ENCODE data around the gene KIF18B. TPM values are rescaled to one million over a fixed set of nuclear protein-coding genes. Genes with fewer than 3 reads are reported as not detected.

KIF18B gene
- total RNA-seq: 83.6 and 84.5 TPM in 2 replicates

DNA sequence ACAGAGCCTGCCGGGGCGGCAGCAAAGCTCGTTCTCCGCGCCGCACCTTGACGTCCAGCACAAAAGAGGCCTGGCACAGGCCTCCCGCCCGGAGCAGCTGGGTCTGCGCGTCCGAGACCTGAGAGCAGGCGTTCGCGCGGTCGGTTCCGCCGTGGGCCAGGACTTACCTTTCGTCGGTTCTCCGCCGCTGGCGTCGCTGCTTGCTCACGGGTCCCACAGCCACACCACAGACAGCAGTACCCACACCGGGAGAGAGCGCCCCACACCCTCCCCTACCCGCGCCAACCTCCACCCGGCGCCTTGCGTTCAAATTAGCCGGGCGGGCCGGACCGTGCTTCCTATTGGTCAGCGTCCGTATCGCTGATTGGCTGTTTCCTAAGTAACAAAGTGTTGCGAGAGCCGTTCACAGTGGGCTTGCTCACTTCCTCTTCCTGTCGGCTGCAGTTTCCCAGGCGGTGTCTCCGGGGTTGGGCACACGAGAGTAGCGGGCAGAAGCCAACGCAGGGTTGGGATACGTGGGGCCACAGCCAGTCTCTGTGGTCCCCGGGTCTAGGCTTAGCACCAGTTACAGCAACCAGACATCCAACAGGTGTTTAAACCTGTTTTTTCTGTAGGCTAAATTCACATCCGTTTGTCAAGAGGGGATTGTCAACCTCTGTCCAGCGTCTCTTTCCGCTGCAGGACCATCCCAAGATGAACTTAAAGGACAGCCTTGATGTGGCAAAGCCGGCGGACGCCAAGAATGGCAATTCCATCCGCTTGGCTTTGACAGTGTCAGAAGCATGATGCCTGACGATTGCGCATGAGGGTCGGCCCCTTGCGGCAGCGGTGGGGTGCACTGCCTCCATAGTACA is at the start of gene KIF18B:
TSS of gene KIF18B (minus strand) at position 313 of the 854 bp plus-strand sequence. CDS start 11,429 bp downstream, outside the sequence.
- intact Hi-C loops (cut with micrococcal nuclease): loop anchor here (1.0 to 10.0 kb wide), 3 partner anchors 21 to 187 kb away; partner anchors contain the start of genes ACBD4, C1QL1, NMT1 and PLCD3

DNA sequence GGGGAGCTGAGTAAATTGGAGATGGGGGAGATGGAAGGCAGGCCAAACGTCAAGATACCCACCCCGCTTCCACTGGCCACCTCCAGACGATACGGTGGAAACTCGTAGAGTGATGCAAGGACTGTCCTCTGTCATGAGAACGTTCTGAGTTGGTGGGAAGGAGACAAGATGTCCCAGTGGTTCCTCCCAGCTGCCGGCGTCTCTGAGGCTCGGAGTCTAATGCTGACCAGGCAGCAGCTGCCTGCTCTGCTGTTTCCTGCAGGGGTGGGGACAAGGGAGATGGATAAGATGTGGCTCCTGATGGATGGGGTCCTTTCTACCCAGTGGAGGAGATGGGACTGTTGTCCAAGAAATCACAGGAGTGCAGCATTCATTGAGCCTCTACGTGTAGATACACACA is 48.7 kb upstream of the KIF18B start:
- intact Hi-C loops (cut with micrococcal nuclease): no loop called here

DNA sequence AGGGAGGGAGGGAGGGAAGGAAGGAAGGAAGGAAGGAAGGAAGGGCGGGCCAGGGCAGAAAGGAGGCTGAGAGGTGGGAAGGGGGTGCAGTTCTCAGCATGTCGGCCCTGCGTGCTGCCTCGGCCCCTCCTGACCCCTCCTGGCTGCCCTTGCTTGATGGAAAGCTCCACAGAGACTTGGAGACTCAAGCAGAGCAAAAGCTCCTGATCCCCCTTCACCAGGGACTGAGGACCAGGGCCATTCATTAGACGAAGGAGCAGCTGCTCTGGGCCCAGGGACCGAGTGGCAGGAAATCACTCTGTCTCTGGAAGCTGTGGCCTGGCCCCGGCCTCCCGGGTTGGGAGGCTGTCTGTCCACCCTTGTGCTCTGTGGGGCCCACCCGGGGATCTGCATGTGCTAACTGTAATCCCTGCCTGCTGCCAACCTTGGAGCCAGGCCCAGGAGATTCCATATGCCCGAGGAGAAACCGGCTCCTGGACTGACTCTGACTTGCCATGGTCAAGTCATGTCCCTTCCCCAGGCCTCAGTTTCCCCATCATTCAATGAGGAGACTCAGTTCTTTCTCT is 47.9 kb upstream of the KIF18B start:
- intact Hi-C loops (cut with micrococcal nuclease): no loop called here

DNA sequence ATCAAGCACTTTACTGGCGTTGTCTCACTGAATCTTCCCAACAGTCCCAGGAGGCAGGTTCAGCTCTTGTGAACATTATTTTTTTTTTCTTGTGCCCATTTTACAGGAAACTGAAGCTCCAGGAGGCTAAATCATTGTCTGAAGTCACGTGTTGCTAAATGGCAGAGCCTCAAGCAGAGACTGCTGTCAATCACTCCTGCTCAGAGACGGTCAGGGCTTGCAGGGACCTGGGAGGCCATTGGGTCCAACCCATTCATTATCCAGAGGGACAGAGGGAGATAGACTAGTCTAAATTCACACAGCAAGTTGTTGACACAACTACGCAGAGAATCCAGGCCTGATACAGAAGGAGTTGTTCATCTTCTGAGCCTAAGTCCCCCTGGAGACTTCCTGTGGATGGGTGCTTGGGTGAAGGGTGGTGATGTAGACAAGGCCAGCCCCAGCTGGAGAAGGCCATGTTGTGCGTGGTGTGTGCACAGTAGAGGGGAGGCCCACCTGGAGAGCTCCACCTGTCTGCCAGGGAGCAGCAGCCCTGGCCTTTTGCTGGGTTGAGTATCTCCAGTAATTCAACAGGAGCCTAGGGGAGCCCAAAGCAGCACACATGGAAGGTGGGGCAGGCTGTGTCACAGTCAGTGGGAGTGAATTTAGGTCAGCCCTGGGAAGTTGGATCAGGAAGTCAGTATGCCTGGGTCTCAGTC is 44.8 kb upstream of the KIF18B start:
- intact Hi-C loops (cut with micrococcal nuclease): no loop called here

DNA sequence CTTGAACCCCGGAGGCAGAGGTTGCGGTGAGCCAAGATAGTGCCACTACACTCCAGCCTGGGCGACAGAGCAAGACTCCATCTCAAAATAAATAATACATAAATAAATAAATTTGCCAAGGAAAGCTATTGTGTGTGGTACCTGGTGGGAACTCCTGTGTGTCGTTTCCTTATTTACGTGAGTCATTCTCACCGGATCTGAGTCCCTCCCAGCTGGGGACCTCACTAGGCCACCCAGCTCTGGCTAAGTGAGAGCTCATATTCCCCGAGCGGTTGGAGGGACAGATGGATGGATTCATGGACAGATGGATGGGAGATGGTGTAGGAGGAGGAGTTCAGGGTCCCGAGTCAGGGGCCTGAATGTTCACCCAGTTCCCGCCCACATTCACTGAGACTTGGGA is 43.4 kb upstream of the KIF18B start:
- intact Hi-C loops (cut with micrococcal nuclease): no loop called here

DNA sequence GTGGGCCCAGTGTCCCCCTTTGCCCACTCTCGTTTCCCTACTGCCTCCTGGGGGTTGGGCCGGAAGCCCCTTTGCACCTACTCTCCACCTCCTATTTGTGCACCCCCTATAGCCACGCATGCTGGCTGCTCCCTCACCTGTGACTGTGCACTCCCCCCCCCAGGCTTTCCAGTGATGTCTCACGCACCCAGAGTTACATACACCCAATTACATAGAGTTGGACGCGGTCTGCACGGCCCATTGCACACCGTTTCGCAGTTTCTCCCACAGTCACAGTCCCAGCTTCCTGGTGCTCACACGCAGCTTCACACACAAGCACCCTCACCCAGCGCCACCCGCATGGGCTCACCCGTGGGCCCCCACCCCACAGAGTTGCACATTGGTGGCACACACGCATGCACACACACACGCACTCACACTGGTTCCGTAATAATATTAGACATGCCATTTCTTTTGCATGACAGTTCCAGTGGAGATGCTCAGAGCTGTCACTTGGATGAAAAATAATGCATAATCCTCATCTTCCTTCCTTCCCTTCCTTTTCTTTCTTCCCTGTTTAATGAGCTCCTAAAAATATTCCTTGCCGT is 42.1 kb upstream of the KIF18B start:
- intact Hi-C loops (cut with micrococcal nuclease): no loop called here

DNA sequence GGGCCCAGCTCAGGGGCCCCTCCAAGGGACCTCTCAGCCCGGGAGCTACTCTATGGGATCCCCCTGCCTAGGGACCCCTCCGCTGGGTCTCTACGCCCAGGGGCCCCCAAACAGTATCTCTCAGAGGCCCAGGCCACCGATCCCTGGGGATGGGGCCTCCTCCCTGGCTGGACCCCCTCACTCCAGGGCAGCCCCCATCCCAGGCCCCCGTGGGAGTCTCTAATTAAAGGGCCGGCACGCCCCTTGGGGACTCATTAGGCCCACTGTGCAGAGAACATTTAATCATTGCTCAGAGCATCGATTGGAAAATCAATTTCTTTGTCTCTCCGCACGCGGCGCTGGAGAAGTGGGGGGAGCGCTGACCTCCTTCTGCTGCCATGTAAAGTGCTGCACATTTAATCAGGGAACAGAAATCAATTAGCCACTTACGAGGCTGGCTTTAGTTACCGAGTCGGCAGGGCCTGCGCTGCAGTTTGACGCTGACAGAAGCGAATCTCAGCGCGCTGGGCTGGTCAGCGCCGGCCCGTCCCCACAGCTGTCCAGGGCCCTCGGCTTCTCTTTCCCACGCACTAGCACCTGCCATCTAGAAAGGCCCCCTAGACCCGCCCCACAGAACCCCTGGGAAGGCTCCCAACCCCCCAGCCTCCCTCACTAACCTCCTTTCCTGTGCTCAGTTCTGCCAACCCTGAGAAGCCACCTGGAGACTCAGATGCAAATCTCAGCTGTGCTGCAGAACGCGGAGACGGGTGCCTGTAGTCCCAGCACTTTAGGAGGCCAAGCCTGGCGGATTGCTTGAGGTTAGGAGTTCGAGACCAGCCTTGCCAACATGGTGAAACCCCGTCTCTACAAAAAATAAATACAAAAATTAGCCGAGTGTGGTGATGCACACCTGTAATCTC is 40.7 kb upstream of the KIF18B start:
- intact Hi-C loops (cut with micrococcal nuclease): no loop called here

DNA sequence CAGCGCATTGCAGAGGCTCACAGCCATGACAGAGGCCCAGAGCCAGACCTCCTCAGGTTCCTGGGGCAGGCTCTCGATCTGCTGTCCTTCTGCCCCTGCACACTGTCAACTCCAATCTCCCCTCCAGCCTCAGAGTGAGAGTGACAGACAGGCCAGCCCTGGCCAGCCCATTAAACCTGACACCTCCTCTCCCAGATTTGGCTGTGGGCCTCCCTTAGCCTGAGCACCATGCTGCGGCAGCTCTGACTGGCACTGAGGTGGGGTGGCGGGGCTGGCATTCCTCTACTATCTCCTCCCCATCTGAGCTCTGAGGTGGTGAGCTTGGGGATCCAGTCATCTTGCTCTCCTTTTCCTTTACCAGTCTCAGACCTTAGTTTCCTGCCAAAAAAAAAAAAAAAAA is 36.0 kb upstream of the KIF18B start:
- intact Hi-C loops (cut with micrococcal nuclease): no loop called here

DNA sequence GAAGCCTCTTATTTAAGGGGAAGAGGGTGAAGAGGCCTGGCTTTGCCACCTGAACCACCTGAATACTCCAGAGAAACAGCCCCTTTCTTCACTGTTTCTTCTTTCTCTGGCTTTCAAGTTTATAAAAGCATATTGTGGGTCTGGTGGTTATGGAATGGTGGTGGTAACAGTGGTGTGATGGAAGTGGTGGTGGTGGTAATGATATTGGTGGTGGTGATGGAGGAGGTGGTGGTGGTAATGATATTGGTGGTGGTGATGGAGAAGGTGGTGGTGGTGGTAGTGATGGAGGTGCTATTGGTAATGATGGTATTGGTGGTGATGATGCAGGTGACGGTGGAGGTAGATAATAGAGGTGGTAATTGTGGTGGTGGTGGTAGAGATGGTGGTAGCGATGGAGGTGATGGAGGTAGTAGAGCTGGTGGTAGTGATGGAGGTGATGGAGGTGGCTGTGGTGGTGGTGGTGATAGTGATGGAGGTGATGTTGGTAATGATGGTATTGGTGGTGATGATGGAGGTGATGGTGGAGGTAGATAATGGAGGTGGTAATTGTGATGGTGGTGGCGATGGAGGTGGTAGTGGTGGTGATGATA is 34.6 kb upstream of the KIF18B start:
- intact Hi-C loops (cut with micrococcal nuclease): no loop called here

DNA sequence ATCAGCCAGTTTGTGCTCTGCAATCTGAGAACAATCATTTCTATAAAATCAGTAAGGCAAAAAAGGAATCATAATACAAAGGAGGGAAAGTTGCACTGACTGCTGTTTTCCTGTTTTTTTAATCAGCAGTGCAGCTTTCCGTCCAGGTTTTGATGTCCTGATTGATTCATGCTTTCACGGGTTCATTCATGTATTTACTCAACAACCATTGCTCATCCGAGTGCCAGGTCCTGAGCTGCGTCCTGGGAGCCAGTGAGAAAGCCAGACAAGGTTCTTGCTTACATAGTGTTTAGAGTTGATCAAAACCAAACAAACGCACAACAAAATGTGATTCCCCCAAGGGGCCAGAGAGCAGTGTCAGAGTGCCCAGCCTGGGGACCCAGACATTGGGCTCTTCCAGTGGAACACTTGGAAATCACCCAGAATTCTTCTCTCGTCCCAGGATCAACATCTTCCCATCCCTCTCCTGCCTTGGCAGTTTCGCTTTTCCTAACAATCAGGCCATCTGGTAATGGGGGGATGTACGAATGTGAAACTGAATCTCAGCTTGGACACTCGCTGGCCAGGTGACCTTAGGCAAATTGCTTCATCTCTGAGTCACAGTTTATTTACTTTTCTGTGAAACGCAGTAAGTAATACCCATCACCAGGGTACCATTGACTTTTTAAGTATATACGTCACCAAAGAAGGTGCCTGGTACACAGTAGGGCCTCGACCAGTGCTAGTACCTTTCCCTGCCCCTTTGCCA is 33.8 kb upstream of the KIF18B start:
- intact Hi-C loops (cut with micrococcal nuclease): no loop called here

DNA sequence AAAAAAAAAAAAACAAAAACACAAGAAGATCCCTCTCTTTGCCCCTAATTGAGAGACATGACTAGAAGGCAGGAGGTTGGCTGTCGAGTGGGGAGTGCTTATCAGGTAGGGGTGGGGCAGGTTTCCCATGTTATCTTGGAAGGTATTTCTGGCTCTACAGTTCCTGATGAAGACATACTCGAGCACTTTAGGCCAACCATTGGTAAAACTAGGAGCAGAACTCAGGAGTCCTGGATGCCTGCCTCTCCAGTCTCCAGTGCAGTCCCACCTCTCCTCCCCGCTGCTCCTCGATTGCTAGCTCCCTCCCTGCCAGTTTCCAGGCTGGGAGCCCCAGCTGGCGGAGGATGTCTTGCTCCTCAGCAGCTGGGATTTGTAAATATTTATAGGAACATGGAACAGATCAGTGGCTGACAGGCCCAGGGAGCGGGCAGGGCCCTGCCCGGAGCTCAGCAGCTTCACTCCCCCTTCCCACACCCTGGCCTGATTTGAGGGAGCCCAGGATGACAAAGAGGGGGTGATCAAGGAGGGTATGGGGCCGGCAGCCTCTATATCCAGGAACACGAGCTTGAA is 31.9 kb upstream of the KIF18B start:
- intact Hi-C loops (cut with micrococcal nuclease): no loop called here

DNA sequence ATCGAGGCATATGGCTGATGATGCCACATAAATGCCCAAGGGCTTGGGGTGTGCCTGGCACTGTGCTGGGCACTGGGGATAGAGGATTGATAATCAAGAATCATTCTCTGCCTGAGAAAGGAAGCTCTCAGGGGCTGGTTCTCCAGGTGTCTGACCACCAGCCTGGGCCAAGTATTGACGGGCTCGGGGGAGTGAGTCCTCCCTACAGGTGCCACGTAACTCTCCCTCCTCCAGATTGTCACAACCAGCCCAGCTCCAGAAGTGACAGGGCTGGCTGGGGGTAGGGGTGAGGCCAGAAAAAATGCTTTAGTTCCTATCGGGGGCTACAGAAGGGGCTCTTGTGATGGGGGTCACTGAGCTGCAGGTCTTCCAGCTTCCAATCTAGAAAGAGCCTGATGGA is 31.2 kb upstream of the KIF18B start:
- intact Hi-C loops (cut with micrococcal nuclease): no loop called here

DNA sequence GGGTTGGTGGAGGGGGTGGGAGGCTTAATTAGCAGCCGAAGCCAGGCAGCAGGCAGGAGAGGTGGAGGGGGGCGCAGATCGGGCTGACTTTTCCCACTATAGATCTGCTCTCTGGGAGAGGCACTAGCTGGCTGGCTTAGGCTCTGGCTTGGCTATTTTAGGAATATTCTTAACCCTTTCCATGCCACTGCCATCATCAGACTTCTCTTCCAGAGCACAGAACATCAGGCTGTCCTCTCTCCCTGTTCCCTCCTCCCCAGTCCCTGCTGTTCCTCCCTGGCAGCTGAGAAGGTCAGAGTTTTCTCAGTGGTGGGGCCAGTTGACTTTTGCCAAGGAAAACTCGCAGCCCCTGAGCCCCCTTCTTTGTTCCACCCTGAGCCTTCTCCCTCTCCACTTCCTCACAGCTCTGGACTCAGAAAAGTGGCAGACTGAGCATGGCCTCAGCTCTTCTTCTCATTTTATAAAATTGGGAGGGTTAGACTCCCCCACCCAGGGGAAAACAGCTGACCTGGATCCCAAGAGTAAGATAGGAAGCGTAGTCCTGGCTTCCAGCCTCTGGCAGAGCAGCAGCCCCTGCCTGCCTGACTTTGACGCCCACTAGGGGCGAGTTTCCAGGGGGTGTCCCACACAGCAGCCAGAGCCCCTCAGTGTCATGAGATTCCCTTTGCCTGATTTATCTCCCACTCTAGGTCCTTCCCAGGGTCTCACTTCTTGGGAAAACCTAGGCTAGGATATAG is 30.4 kb upstream of the KIF18B start:
- intact Hi-C loops (cut with micrococcal nuclease): no loop called here

DNA sequence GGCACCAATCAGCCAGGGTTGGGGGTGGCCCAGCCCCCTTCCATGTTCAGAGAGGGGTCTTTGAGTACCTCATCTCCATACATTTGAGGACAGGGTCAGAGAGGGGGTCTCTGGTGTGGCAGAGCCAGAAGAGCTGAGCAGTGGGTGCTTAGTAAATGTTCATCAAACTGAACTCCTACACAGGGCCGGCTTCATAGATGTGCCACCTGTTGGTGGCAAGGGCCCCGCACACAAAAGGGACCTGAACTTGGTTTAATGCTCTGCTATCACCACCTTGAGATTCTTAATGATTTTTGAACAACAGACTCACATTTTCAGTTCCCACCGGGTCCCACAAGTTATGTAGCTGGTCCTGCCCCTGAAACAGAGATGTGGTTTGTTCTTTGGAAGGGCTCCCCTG is 29.5 kb upstream of the KIF18B start:
- intact Hi-C loops (cut with micrococcal nuclease): no loop called here

DNA sequence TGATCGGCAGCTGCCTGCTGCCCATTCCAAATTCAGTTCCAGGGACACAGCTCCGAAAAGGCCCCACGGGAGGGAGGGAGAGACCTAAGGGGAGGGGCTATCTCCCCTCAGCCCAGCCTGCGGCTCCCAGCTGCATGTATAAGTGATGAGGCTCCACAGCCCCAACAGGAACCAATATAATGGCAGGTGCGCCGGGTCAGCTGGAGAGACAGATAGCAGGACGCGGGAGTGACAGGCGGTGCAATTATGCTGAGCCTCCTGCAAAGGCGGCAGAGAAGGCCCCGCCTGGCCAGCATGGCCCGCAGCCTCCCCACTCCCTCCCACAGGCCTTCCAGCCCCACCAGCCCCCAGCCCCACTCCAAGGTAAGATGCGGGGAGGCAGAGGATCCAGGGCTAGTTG is 28.6 kb upstream of the KIF18B start:
- intact Hi-C loops (cut with micrococcal nuclease): no loop called here

DNA sequence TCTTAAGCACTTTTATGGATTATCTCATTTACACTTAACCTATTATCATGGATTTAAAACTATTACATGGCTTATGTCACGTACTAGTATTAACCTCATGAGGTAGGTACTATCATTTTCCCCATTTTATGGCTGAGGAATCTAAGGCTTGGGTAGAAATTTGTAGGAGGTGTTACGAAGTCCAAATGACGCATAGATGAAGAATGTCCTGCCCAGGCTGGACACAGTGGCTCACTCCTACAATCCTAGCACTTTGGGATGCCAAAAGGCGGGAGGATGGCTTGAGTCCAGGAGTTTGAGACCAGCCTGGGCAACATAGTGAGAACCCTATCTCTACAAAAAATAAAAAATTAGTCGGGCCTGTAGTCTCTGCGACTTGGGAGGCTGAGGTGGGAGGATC is 25.4 kb upstream of the KIF18B start:
- intact Hi-C loops (cut with micrococcal nuclease): no loop called here

DNA sequence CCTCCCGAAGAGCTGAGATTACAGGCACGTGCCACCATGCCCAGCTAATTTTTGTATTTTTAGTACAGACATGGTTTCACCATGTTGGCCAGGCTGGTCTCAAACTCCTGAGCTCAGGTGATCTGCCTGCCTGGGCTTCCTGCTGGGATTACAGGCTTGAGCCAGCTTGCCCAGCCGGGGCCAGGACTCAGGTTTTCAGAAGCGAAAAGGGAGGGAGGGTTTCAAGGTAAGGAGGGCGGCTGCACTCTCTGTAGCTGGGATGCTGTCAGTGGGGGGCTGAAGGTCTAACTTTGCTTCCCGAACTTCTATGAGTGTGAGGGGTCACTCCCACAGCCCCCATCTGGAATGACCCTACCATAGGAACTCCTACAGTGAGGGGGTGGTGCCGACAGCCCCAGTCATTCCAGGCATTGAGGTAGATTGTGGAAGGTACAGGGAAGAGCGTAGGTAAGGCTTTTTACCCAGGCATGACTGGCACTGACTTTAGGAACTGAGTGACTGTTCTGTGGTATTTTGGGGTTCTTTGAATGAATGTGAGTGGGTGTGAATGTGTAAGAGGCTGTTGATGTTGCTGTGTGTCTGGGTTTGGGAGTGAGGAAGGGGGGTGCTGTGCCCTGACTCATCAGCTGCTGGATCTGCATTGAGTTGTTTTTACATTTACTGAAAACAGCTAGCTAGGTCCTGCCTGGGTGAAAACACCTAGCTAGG is 24.4 kb upstream of the KIF18B start:
- intact Hi-C loops (cut with micrococcal nuclease): no loop called here

DNA sequence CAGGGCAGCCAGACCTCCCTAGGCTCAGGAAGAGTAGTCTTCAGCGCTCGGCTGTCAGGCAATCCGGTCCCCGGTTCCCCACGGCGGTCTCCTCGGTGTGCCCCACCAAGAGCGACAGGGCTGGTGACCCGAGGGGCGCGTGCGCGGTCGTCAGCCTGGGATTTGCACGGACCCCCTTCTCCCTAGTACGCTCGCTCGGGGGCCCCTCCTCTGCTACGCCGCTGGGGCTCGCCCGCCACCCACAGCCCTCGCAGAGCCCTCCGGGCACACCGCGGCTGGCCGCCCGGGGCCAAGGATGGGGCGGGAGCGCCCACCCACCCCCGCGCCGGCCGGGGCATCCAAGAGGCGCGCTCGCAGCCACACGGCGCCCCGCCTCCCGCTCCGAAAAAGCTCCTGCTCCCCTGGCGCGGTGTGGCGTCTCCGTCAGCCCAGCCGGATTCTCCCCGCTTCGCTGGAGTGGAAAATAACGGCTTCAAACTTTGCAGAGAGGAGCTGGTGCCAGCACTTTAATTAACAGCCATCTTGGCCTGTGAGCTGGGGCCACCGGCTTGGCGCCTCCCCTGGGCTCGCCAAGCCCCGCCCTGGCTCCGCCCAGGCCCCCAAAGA is 22.7 kb upstream of the KIF18B start:
- intact Hi-C loops (cut with micrococcal nuclease): no loop called here
